D721Med (cell line): ENCODE measurements around the gene ADAMTS12.

Source experiments
- DNase-seq: peaks from one replicate; pipeline ENCODE4 v3.0.0; 2011; ENCODE audit warnings: low spot score; ENCODE audit not compliant: insufficient read length
- FAIRE-seq: peaks from 2 replicates; lab custom pipeline; 2011; peaks lifted over from hg19 to GRCh38; lab: Jason Lieb, UNC
- CTCF ChIP-seq: IDR thresholded peaks from 2 replicates; pipeline ENCODE4 v1.5.1; 2012; ENCODE audit warnings: mild to moderate bottlenecking, control low read depth; ENCODE audit not compliant: insufficient read depth; ENCODE audit errors: missing control alignments

ADAMTS12 gene

DNA sequence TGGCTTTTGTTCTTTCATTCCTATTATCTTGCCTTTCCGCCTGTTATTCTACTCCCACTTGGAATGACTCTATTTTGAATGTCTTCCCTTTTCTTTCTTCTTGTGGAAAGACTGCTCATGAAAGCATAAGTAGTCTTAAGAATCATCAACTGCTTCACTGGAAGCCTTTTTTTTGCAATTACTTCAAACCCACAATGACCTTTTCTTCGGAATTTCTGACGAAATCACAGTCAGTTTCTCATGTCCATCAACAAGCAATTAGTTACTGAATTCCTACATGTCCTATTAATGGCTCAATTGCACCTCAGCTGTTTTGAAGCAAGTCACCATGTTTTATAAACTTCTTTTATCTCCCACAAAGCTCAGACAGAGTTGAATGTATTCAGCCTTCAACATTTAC is 254.8 kb downstream of the ADAMTS12 start:
- DNase-seq (no peak), FAIRE-seq (no peak)
- no peak for TF ChIP-seq CTCF

- FAIRE-seq (no peak), DNase-seq (no peak)
- TF ChIP-seq CTCF: no peak
Measured at GRCh38 chr5:33635582-33635981, 256.2 kb downstream of the ADAMTS12 start.

GRCh38 chr5:33633699-33634098 is 258.1 kb downstream of the ADAMTS12 start:
- no peak for TF ChIP-seq CTCF
- no peak for FAIRE-seq
- no peak for DNase-seq

DNA sequence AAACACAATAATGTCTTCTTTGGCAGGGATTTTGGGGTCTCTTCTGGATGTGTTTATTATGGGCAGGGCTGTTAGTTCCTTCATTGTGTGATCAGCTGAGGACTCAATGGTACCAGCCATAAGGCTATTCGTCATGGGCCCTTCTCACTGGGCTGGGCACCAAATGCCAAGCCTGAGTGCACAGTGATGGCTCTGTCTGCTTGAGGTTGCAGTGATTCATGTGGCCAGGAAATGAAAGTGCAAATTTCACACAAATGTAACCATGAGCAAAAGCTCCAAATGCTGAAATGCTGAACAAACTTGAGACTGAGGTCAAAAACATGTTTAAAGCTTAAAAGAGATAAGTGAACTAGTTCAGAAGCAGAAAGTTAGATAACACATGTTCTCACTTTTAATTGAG is 260.0 kb downstream of the ADAMTS12 start:
- no peak for DNase-seq
- FAIRE-seq: no peak
- TF ChIP-seq CTCF: no peak

DNA sequence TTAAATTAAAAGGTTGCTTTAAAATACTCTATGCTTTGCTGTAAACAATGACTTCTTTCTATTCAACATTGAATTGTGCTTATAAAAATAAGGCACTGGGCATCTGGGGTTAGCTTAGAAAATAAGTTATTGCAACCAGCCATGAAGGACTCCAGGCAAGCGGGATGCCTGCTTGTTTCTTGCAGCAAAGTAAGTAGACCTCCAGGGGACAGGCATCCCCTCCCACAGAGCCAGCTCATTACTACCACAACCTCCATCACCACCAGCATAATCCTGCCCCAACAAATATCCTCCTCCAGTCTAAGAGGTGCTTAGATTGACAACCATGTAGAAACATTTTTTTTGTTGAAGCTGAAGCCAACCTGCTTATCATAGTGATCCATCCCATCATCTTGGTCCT is 260.7 kb downstream of the ADAMTS12 start:
- no peak for DNase-seq
- no peak for TF ChIP-seq CTCF
- no peak for FAIRE-seq

DNA sequence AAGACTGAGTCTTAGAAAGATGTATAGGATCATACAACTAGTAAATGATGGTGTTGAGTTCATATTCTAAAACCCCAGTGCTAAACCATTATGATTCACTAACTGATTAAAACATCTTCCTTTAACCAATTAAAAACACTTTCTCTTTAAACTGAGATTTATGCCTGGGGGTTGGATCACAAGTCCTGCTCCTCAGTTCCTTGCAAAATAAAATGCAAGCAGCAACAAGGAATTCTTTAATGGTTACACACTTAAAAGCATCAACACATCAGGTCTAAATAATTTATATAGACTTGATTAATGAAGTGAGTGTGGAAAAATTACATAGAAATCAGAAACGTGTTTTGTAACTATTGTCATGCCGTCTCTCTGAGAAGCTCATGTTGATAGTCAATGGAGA is 261.8 kb downstream of the ADAMTS12 start:
- FAIRE-seq (no peak), DNase-seq (no peak)
- TF ChIP-seq CTCF: no peak

- DNase-seq (no peak), FAIRE-seq (no peak)
- TF ChIP-seq CTCF: no peak
Measured at GRCh38 chr5:33628796-33629195, 263.0 kb downstream of the ADAMTS12 start.
